HEK293T (cell line): Measurements from ENCODE around the gene KCTD20.

Source experiments
- ARNT ChIP-seq: fragments of 450-650 bp; IDR thresholded peaks from 2 replicates; pipeline ENCODE4 v1.6.1; 2017; ENCODE audit warnings: mild to moderate bottlenecking
- BHLHE40 ChIP-seq: fragments of 450-650 bp; IDR thresholded peaks from 2 replicates; pipeline ENCODE4 v1.6.1; 2016; ENCODE audit warnings: mild to moderate bottlenecking, moderate library complexity, borderline replicate concordance
- FOXA1 ChIP-seq: fragments of 450-650 bp; IDR thresholded peaks from 2 replicates; pipeline ENCODE4 v1.6.1; 2016; ENCODE audit warnings: mild to moderate bottlenecking
- FOXK2 ChIP-seq: fragments of 450-650 bp; IDR thresholded peaks from 2 replicates; pipeline ENCODE4 v1.6.1; 2016; ENCODE audit warnings: mild to moderate bottlenecking
- LEF1 ChIP-seq: fragments of 450-650 bp; IDR thresholded peaks from 2 replicates; pipeline ENCODE4 v1.6.1; 2017; ENCODE audit warnings: mild to moderate bottlenecking, borderline replicate concordance
- SP1 ChIP-seq: fragments of 450-650 bp; IDR thresholded peaks from 2 replicates; pipeline ENCODE4 v1.6.1; 2017
- ZNF384 ChIP-seq: fragments of 450-650 bp; IDR thresholded peaks from 2 replicates; pipeline ENCODE4 v1.6.1; 2016

DNA sequence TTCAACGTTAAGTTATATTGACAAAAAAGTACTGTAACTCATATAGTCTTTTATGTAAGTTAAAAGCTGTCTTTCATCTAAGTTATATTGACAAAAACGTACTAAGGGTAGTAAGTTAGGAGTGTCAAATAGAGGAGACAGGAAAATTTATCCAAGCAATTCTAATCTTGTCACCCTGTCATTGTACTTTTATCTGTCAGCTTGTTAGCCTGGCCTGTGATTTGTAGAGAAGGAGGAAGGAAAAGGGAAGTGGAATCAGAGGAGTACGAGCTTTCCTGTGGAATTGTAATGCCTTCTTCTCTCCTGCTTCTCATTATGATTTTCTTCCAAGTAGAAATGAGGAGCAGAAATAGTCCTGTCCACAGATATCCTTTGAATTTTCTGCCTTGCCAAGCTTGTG, 18.8 kb downstream of the KCTD20 start:
- TF ChIP-seq BHLHE40 (no peak), ARNT (no peak), FOXA1 (no peak), SP1 (no peak), FOXK2 (no peak), LEF1 (no peak), ZNF384 (no peak)
